ENCODE results near the gene SSH3. TPM values are rescaled to one million over a fixed set of nuclear protein-coding genes. Genes with fewer than 3 reads are reported as not detected.

Gene SSH3
- total RNA-seq, 2 donors from 2014 or later = 39.1 to 44.4 TPM

- Mint-ChIP-seq H3K36me3 (ENCODE audit: low read depth) (no peaks in the 10 kb centered on the region), H3K4me3 (no peak overlapping the region), H3K4me1 (no peaks in the 10 kb centered on the region), H3K27me3 (ENCODE audit: insufficient read depth) (peaks cover 1% of the 10 kb centered on the region), H3K9me3 (no peaks in the 10 kb centered on the region), H3K27ac (no peak overlapping the region)
- H3K36me3 ChIP-seq (ENCODE audit: control insufficient read depth, insufficient read depth, low read length) = no peaks in the 10 kb centered on the region
- DNase-seq = no peak
- H3K27ac ChIP-seq (ENCODE audit: low read depth, low read length) = no peak overlapping the region
- H3K4me1 ChIP-seq (ENCODE audit: control insufficient read depth, insufficient read depth, low read length) = no peaks in the 10 kb centered on the region
- peaks cover 5% of the 10 kb centered on the region for H3K9me3 ChIP-seq (ENCODE audit: control insufficient read depth, low read length)
- no peaks in the 10 kb centered on the region for H3K27me3 ChIP-seq (ENCODE audit: control insufficient read depth, insufficient read depth, low read length, poor library complexity, severe bottlenecking)
- no peak overlapping the region for H3K9ac ChIP-seq (ENCODE audit: extremely low read depth, low read length, poor library complexity, severe bottlenecking)
- 90 to 95% methylated on average over 2 to 3 of the region's 3 CpGs for WGBS, 2 experiments (ENCODE audit: insufficient coverage in 1 of 2, insufficient read length in 1 of 2)
- H3K4me3 ChIP-seq (ENCODE audit: low read length) = no peak overlapping the region
- TF ChIP-seq CTCF (conservative IDR thresholded peaks at IDR 0.05) = no peak
Measured at GRCh38 chr11:67337257-67337656, 33.9 kb downstream of the SSH3 start.

GRCh38 chr11:67344264-67344663 is 40.9 kb downstream of the SSH3 start:
- Histone ChIP-seq H3K36me3 (ENCODE audit: control insufficient read depth, insufficient read depth, low read length) (no peaks in the 10 kb centered on the region), H3K9me3 (ENCODE audit: control insufficient read depth, low read length) (peaks cover 11% of the 10 kb centered on the region), H3K4me3 (ENCODE audit: low read length) (no peak overlapping the region), H3K4me1 (ENCODE audit: control insufficient read depth, insufficient read depth, low read length) (peaks cover 2% of the 10 kb centered on the region), H3K9ac (ENCODE audit: extremely low read depth, low read length, poor library complexity, severe bottlenecking) (no peak overlapping the region), H3K27ac (ENCODE audit: low read depth, low read length) (no peak overlapping the region), H3K27me3 (ENCODE audit: control insufficient read depth, insufficient read depth, low read length, poor library complexity, severe bottlenecking) (no peaks in the 10 kb centered on the region)
- TF ChIP-seq CTCF (conservative IDR thresholded peaks at IDR 0.05) = no peak
- no peak for DNase-seq
- 93 to 95% methylated on average over 4 of the region's 4 CpGs for WGBS, 2 experiments (ENCODE audit: insufficient coverage in 1 of 2, insufficient read length in 1 of 2)
- H3K4me1 Mint-ChIP-seq = peaks cover 8% of the 10 kb centered on the region
- H3K36me3 Mint-ChIP-seq (ENCODE audit: low read depth) = no peaks in the 10 kb centered on the region
- no peaks in the 10 kb centered on the region for H3K9me3 Mint-ChIP-seq
- no peak overlapping the region for H3K4me3 Mint-ChIP-seq
- H3K27me3 Mint-ChIP-seq (ENCODE audit: insufficient read depth) = peaks cover 2% of the 10 kb centered on the region
- H3K27ac Mint-ChIP-seq = no peak overlapping the region

- peaks cover 2% of the 10 kb centered on the region for H3K4me1 ChIP-seq (ENCODE audit: control insufficient read depth, insufficient read depth, low read length)
- no peak overlapping the region for H3K4me3 Mint-ChIP-seq
- no peak overlapping the region for H3K27ac Mint-ChIP-seq
- no peaks in the 10 kb centered on the region for H3K36me3 Mint-ChIP-seq (ENCODE audit: low read depth)
- no peak overlapping the region for H3K4me3 ChIP-seq (ENCODE audit: low read length)
- no peak for DNase-seq
- H3K4me1 Mint-ChIP-seq = peaks cover 8% of the 10 kb centered on the region
- WGBS, 2 experiments (ENCODE audit: insufficient coverage in 1 of 2, insufficient read length in 1 of 2) = 82 to 90% methylated on average over 6 to 8 of the region's 8 CpGs
- TF ChIP-seq CTCF (conservative IDR thresholded peaks at IDR 0.05) = no peak
- peaks cover 2% of the 10 kb centered on the region for H3K27me3 Mint-ChIP-seq (ENCODE audit: insufficient read depth)
- H3K9me3 Mint-ChIP-seq = no peaks in the 10 kb centered on the region
- no peaks in the 10 kb centered on the region for H3K36me3 ChIP-seq (ENCODE audit: control insufficient read depth, insufficient read depth, low read length)
- H3K27ac ChIP-seq (ENCODE audit: low read depth, low read length) = no peak overlapping the region
- H3K9ac ChIP-seq (ENCODE audit: extremely low read depth, low read length, poor library complexity, severe bottlenecking) = no peak overlapping the region
- H3K9me3 ChIP-seq (ENCODE audit: control insufficient read depth, low read length) = peaks cover 11% of the 10 kb centered on the region
- no peaks in the 10 kb centered on the region for H3K27me3 ChIP-seq (ENCODE audit: control insufficient read depth, insufficient read depth, low read length, poor library complexity, severe bottlenecking)
Measured at GRCh38 chr11:67345247-67345919, 42.1 kb downstream of the SSH3 start.
